ENCODE measurements around the gene HOXB8.
A peak's percentile ranks its signal among the peaks of the same experiment; 100 is the strongest.

Gene HOXB8

DNA sequence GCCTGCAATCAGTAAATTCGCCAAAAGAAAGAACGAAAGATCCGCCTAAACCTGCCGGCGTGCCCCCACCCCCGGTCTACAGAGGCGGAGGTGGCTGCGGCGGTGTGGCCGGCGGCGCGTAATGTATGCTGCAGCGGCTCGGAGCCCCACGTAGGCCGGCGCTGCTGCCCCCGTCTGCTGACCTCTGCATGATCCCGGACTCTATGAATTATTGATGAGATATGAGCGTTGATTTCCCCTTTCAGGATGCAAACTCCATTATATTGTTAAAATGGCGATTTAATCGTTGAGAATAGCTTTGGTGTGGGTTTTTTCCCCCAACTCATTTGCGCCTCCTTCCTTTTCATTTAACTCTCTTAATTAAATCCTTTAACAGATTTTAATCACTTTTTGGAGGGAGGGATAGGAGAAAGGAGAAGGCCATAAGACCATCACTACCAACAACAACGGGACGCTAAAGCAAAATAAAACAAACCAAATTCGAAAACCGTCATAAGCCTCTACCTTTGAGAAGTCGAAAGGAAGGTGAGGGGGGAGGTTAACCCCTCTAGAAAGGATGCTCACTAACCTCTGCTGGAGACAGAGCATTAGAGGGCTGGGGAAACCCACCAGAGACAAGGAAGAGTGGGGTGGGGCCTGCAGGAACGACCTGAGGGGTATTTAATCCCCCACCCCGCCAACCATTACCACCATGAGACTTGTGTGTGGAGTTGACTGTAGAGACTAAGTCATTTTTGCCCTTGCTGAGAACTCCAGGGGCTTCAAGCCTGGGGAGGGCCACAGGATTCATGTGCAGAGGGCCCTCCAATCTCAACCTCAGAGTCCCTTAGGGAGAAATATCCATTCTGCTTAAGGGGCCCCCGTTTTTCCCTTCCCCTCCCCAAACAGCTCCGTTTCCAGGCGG is 28.5 kb downstream of the HOXB8 start:
- peak overlapping the region; percentile 47 for H2BK12ac ChIP-seq (ENCODE audit: low read length)
- no CpG with 5 or more reads among the region's 34 CpGs for WGBS (ENCODE audit: extremely low coverage, insufficient coverage, insufficient read length)
- peak overlapping the region; percentile 35 for H2AFZ ChIP-seq (ENCODE audit: insufficient read depth, low read length, poor library complexity)
- H3K4me1 ChIP-seq (ENCODE audit: control insufficient read depth in 1 of 2, insufficient read depth in 2 of 2, low read length in 2 of 2): peaks cover 33 to 42% of the 10 kb centered on the region in 2 experiments
- H4K8ac ChIP-seq (ENCODE audit: low read depth, low read length): peak overlapping the region; percentile 32
- peak overlapping the region; percentile 49 for H4K91ac ChIP-seq (ENCODE audit: low read depth, low read length)
- peaks cover 3% of the 10 kb centered on the region for H3K27me3 ChIP-seq (ENCODE audit: insufficient read depth, low read length)
- H3K79me1 ChIP-seq (ENCODE audit: low read length): peaks cover 11% of the 10 kb centered on the region
- peak overlapping the region; percentile 29 for H2AK5ac ChIP-seq (ENCODE audit: low read length)
- peak overlapping the region; percentile 64 for H3K4me2 ChIP-seq (ENCODE audit: low read length)
- no peak overlapping the region for H3K4ac ChIP-seq (ENCODE audit: low read depth, low read length)
- H2BK120ac ChIP-seq (ENCODE audit: insufficient read depth, low read length, poor library complexity): peak overlapping the region; percentile 24
- no peak overlapping the region for H3K23ac ChIP-seq (ENCODE audit: low read length)
- H2BK5ac ChIP-seq (ENCODE audit: low read depth, low read length, poor library complexity): no peak overlapping the region
- no peak overlapping the region for H3K14ac ChIP-seq (ENCODE audit: low read length)
- H3K79me2 ChIP-seq (ENCODE audit: control insufficient read depth, insufficient read depth, low read length, poor library complexity): peaks cover 2% of the 10 kb centered on the region
- H3K27ac ChIP-seq (ENCODE audit: low read depth, low read length): no peak overlapping the region
- no peak overlapping the region for H3K4me3 ChIP-seq (ENCODE audit: low read depth, low read length)
- no peaks in the 10 kb centered on the region for H3K36me3 ChIP-seq (ENCODE audit: control insufficient read depth in 1 of 2, insufficient read depth in 2 of 2, low read length in 2 of 2)
- no peak for DNase-seq
- no peak overlapping the region for H4K12ac ChIP-seq (ENCODE audit: low read depth, low read length)
- H3K18ac ChIP-seq (ENCODE audit: low read length): peak overlapping the region; percentile 15
- no peak overlapping the region for H3K9ac ChIP-seq (ENCODE audit: low read length)
- H3K9me3 ChIP-seq (ENCODE audit: insufficient read depth, low read depth, low read length): no peaks in the 10 kb centered on the region

DNA sequence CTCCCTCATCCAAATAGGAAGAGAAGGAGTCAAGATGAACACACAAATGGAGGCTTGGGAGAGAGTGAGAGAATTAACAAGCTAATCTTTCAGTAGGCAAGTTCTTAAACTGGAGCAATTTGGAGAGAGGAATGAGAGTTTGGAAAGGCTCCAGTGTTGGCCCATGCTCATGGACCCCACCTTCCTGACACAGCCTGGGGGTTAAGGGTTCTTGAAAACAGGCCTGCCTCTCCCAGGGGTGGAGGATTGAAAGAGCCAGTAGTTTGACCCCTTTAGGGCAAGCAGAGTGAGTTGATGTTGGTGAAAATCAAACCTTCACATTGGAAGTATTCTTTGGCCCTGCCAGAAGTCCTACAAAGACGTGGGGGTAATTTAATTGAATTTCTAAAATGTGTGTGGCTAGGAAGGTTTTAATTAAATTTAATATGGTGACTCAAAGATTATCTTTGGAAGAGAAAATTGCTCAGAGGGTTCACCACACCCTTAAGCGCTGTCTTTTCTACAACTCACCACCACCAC is 30.8 kb downstream of the HOXB8 start:
- H3K79me2 ChIP-seq (ENCODE audit: control insufficient read depth, insufficient read depth, low read length, poor library complexity): peaks cover 2% of the 10 kb centered on the region
- no peak for DNase-seq
- no peak overlapping the region for H3K23ac ChIP-seq (ENCODE audit: low read length)
- no peak overlapping the region for H3K18ac ChIP-seq (ENCODE audit: low read length)
- H3K4me2 ChIP-seq (ENCODE audit: low read length): peak overlapping the region; percentile 16
- no peak overlapping the region for H2BK120ac ChIP-seq (ENCODE audit: insufficient read depth, low read length, poor library complexity)
- no peak overlapping the region for H4K12ac ChIP-seq (ENCODE audit: low read depth, low read length)
- no peak overlapping the region for H2AK5ac ChIP-seq (ENCODE audit: low read length)
- H3K36me3 ChIP-seq (ENCODE audit: control insufficient read depth in 1 of 2, insufficient read depth in 2 of 2, low read length in 2 of 2): no peaks in the 10 kb centered on the region
- no peak overlapping the region for H3K4ac ChIP-seq (ENCODE audit: low read depth, low read length)
- no peak overlapping the region for H2BK12ac ChIP-seq (ENCODE audit: low read length)
- H2AFZ ChIP-seq (ENCODE audit: insufficient read depth, low read length, poor library complexity): no peak overlapping the region
- peaks cover 9% of the 10 kb centered on the region for H3K79me1 ChIP-seq (ENCODE audit: low read length)
- WGBS (ENCODE audit: extremely low coverage, insufficient coverage, insufficient read length): no CpG with 5 or more reads among the region's 2 CpGs
- H3K14ac ChIP-seq (ENCODE audit: low read length): no peak overlapping the region
- no peaks in the 10 kb centered on the region for H3K9me3 ChIP-seq (ENCODE audit: insufficient read depth, low read depth, low read length)
- H4K91ac ChIP-seq (ENCODE audit: low read depth, low read length): no peak overlapping the region
- no peak overlapping the region for H4K8ac ChIP-seq (ENCODE audit: low read depth, low read length)
- H3K27me3 ChIP-seq (ENCODE audit: insufficient read depth, low read length): peaks cover 3% of the 10 kb centered on the region
- no peak overlapping the region for H3K4me3 ChIP-seq (ENCODE audit: low read depth, low read length)
- no peak overlapping the region for H3K9ac ChIP-seq (ENCODE audit: low read length)
- no peak overlapping the region for H3K27ac ChIP-seq (ENCODE audit: low read depth, low read length)
- peaks cover 28 to 34% of the 10 kb centered on the region in 2 experiments for H3K4me1 ChIP-seq (ENCODE audit: control insufficient read depth in 1 of 2, insufficient read depth in 2 of 2, low read length in 2 of 2)
- no peak overlapping the region for H2BK5ac ChIP-seq (ENCODE audit: low read depth, low read length, poor library complexity)

GRCh38 chr17:48583708-48584222 is 31.3 kb downstream of the HOXB8 start:
- peaks cover 30 to 36% of the 10 kb centered on the region in 2 experiments for H3K4me1 ChIP-seq (ENCODE audit: control insufficient read depth in 1 of 2, insufficient read depth in 2 of 2, low read length in 2 of 2)
- no CpG with 5 or more reads among the region's 3 CpGs for WGBS (ENCODE audit: extremely low coverage, insufficient coverage, insufficient read length)
- peaks cover 10% of the 10 kb centered on the region for H3K79me1 ChIP-seq (ENCODE audit: low read length)
- peaks cover 2% of the 10 kb centered on the region for H3K79me2 ChIP-seq (ENCODE audit: control insufficient read depth, insufficient read depth, low read length, poor library complexity)
- H3K4me2 ChIP-seq (ENCODE audit: low read length): no peak overlapping the region
- no peaks in the 10 kb centered on the region for H3K36me3 ChIP-seq (ENCODE audit: control insufficient read depth in 1 of 2, insufficient read depth in 2 of 2, low read length in 2 of 2)
- no peak overlapping the region for H2BK120ac ChIP-seq (ENCODE audit: insufficient read depth, low read length, poor library complexity)
- no peak overlapping the region for H2AFZ ChIP-seq (ENCODE audit: insufficient read depth, low read length, poor library complexity)
- H3K27me3 ChIP-seq (ENCODE audit: insufficient read depth, low read length): peaks cover 3% of the 10 kb centered on the region
- H3K27ac ChIP-seq (ENCODE audit: low read depth, low read length): no peak overlapping the region
- no peak overlapping the region for H4K8ac ChIP-seq (ENCODE audit: low read depth, low read length)
- H4K91ac ChIP-seq (ENCODE audit: low read depth, low read length): no peak overlapping the region
- no peak overlapping the region for H2BK5ac ChIP-seq (ENCODE audit: low read depth, low read length, poor library complexity)
- no peak overlapping the region for H3K23ac ChIP-seq (ENCODE audit: low read length)
- H3K18ac ChIP-seq (ENCODE audit: low read length): no peak overlapping the region
- H2AK5ac ChIP-seq (ENCODE audit: low read length): no peak overlapping the region
- H2BK12ac ChIP-seq (ENCODE audit: low read length): no peak overlapping the region
- H3K9me3 ChIP-seq (ENCODE audit: insufficient read depth, low read depth, low read length): no peaks in the 10 kb centered on the region
- H4K12ac ChIP-seq (ENCODE audit: low read depth, low read length): no peak overlapping the region
- H3K9ac ChIP-seq (ENCODE audit: low read length): no peak overlapping the region
- no peak for DNase-seq
- no peak overlapping the region for H3K14ac ChIP-seq (ENCODE audit: low read length)
- no peak overlapping the region for H3K4ac ChIP-seq (ENCODE audit: low read depth, low read length)
- H3K4me3 ChIP-seq (ENCODE audit: low read depth, low read length): no peak overlapping the region

GRCh38 chr17:48582750-48583069 is 32.4 kb downstream of the HOXB8 start:
- no peaks in the 10 kb centered on the region for H3K36me3 ChIP-seq (ENCODE audit: control insufficient read depth in 1 of 2, insufficient read depth in 2 of 2, low read length in 2 of 2)
- H3K27ac ChIP-seq (ENCODE audit: low read depth, low read length): no peak overlapping the region
- H4K91ac ChIP-seq (ENCODE audit: low read depth, low read length): no peak overlapping the region
- no peak overlapping the region for H2AFZ ChIP-seq (ENCODE audit: insufficient read depth, low read length, poor library complexity)
- no peak overlapping the region for H3K9ac ChIP-seq (ENCODE audit: low read length)
- WGBS (ENCODE audit: extremely low coverage, insufficient coverage, insufficient read length): no CpG with 5 or more reads among the region's 7 CpGs
- H2BK120ac ChIP-seq (ENCODE audit: insufficient read depth, low read length, poor library complexity): no peak overlapping the region
- no peak overlapping the region for H2AK5ac ChIP-seq (ENCODE audit: low read length)
- H3K23ac ChIP-seq (ENCODE audit: low read length): no peak overlapping the region
- H3K79me1 ChIP-seq (ENCODE audit: low read length): peaks cover 17% of the 10 kb centered on the region
- no peaks in the 10 kb centered on the region for H3K9me3 ChIP-seq (ENCODE audit: insufficient read depth, low read depth, low read length)
- H3K14ac ChIP-seq (ENCODE audit: low read length): peak overlapping the region; percentile 17
- H4K8ac ChIP-seq (ENCODE audit: low read depth, low read length): no peak overlapping the region
- H3K27me3 ChIP-seq (ENCODE audit: insufficient read depth, low read length): peaks cover 3% of the 10 kb centered on the region
- no peak for DNase-seq
- H3K4me1 ChIP-seq (ENCODE audit: control insufficient read depth in 1 of 2, insufficient read depth in 2 of 2, low read length in 2 of 2): peaks cover 27 to 29% of the 10 kb centered on the region in 2 experiments
- H3K79me2 ChIP-seq (ENCODE audit: control insufficient read depth, insufficient read depth, low read length, poor library complexity): peaks cover 7% of the 10 kb centered on the region
- no peak overlapping the region for H2BK12ac ChIP-seq (ENCODE audit: low read length)
- H2BK5ac ChIP-seq (ENCODE audit: low read depth, low read length, poor library complexity): no peak overlapping the region
- peak overlapping the region; percentile 8 for H3K4ac ChIP-seq (ENCODE audit: low read depth, low read length)
- no peak overlapping the region for H3K4me3 ChIP-seq (ENCODE audit: low read depth, low read length)
- H3K18ac ChIP-seq (ENCODE audit: low read length): no peak overlapping the region
- peak overlapping the region; percentile 57 for H3K4me2 ChIP-seq (ENCODE audit: low read length)
- no peak overlapping the region for H4K12ac ChIP-seq (ENCODE audit: low read depth, low read length)

Measured in trophoblast cell (in vitro differentiated cells and primary cell).